HepG2 (cell line): ENCODE results near the gene CDC23. TPM values are rescaled to one million over a fixed set of nuclear protein-coding genes. Genes with fewer than 3 reads are reported as not detected.
A peak's percentile ranks its signal among the peaks of the same experiment; 100 is the strongest.

ENCODE experiments used
- ATAC-seq: fragments of 200-7000 bp; cut with Tn5 transposase; 3 replicates; pipeline ENCODE4 v1.9.1; 2020; ENCODE audit warnings: mild to moderate bottlenecking, moderate library complexity
- BruUV-seq: library from RNA; stranded (reverse); fragments of 400-500 nt; replicated peaks from 2 replicates; lab custom pipeline; 2021; lab: Mats Ljungman, UMichigan
- CTCF ChIA-PET: fragments of 300-600 bp; formaldehyde crosslinking; extraction: SDS; loops from one replicate; lab custom pipeline; 2021; ENCODE audit warnings: low total read pairs, inconsistent platforms, low intra/inter-chr PET ratio; lab: Yijun Ruan, JAX
- POLR2A ChIA-PET: fragments of 350-600 bp; sonication (Branson Sonifier 250); formaldehyde crosslinking; loops from one replicate; lab custom pipeline; 2020; ENCODE audit warnings: antibody characterized with exemption, inconsistent platforms; lab: Yijun Ruan, JAX
- DNase-seq: peaks from one replicate; pipeline ENCODE4 v3.0.0-alpha.2; 2015; ENCODE audit warnings: low spot score
- FAIRE-seq: peaks from 3 replicates; lab custom pipeline; 2011; peaks lifted over from hg19 to GRCh38; lab: Jason Lieb, UNC
- H2AFZ ChIP-seq: one replicate; pipeline ENCODE4 v1.6.1; 2011; ENCODE audit warnings: low read length, inconsistent platforms
- H3K27ac ChIP-seq: fragments of 300-600 bp; 3 replicates; pipeline ENCODE4 v1.8.0; 2011; ENCODE audit warnings: mixed run types, mild to moderate bottlenecking, mixed read lengths, low read length, inconsistent platforms; ENCODE audit not compliant: insufficient read depth; ENCODE audit errors: extremely low read length
- H3K27me3 ChIP-seq, 2 experiments: fragments of 200-600 bp in 1 of 2; 2 replicates in 1 of 2; 3 replicates in 1 of 2; pipeline versions ENCODE4 v1.6.0 to v1.8.0; 2011; ENCODE audit warnings: low read length in 2 of 2, mild to moderate bottlenecking in 2 of 2, moderate library complexity in 2 of 2, inconsistent platforms in 1 of 2; ENCODE audit not compliant: insufficient read depth in 2 of 2, control insufficient read depth in 1 of 2
- H3K36me3 ChIP-seq, 2 experiments: fragments of 200-600 bp in 1 of 2; replicated peaks in 1 of 2; 2 replicates in 1 of 2; 3 replicates in 1 of 2; pipeline versions ENCODE4 v1.5.1 to v1.8.0; 2011; ENCODE audit warnings: low read length in 2 of 2, inconsistent platforms in 1 of 2; ENCODE audit not compliant: insufficient read depth in 2 of 2, control insufficient read depth in 1 of 2
- H3K4me1 ChIP-seq: 2 replicates; pipeline ENCODE4 v1.5.1; 2012; ENCODE audit warnings: low read length, inconsistent platforms; ENCODE audit not compliant: insufficient read depth
- H3K4me2 ChIP-seq: 2 replicates; pipeline ENCODE4 v1.6.0; 2011; ENCODE audit warnings: low read depth, low read length, inconsistent platforms
- H3K4me3 ChIP-seq, 3 experiments: fragments of 200-600 bp in 1 of 3; sonication (generic), shearing (Covaris generic) in 1 of 3; replicated peaks in 1 of 3; 2 replicates each; pipeline ENCODE4 v1.5.1; 2011 to 2016; ENCODE audit warnings: low read length in 3 of 3, inconsistent platforms in 2 of 3, low read depth in 2 of 3, mild to moderate bottlenecking in 2 of 3, control low read depth in 1 of 3, mixed read lengths in 1 of 3; ENCODE audit not compliant: insufficient read depth in 1 of 3
- H3K79me2 ChIP-seq: one replicate; pipeline ENCODE4 v1.6.1; 2011; ENCODE audit warnings: low read length, inconsistent platforms; ENCODE audit not compliant: insufficient read depth
- H3K9ac ChIP-seq: 2 replicates; pipeline ENCODE4 v1.6.0; 2011; ENCODE audit warnings: mild to moderate bottlenecking, low read depth, low read length, inconsistent platforms; ENCODE audit not compliant: insufficient read depth
- H3K9me3 ChIP-seq: 2 replicates; pipeline ENCODE4 v1.5.1; 2012; ENCODE audit warnings: mild to moderate bottlenecking, low read length
- H4K20me1 ChIP-seq: 2 replicates; pipeline ENCODE4 v1.6.0; 2011; ENCODE audit warnings: inconsistent platforms, mild to moderate bottlenecking, low read length, moderate library complexity; ENCODE audit not compliant: insufficient read depth
- ATF3 ChIP-seq: sonication (generic); formaldehyde crosslinking; IDR thresholded peaks from 2 replicates; pipeline ENCODE4 v1.4.0; 2020; ENCODE audit warnings: missing genetic modification reagents
- ATF6 ChIP-seq: sonication (generic); formaldehyde crosslinking; conservative IDR thresholded peaks from 2 replicates; pipeline ENCODE4 v1.4.0; 2020; ENCODE audit warnings: missing genetic modification reagents
- FOSL1 ChIP-seq: sonication (generic); formaldehyde crosslinking; IDR thresholded peaks from 2 replicates; pipeline ENCODE4 v1.9.0; 2021; ENCODE audit warnings: missing genetic modification reagents, borderline replicate concordance
- HES4 ChIP-seq: sonication (generic); formaldehyde crosslinking; IDR thresholded peaks from 2 replicates; pipeline ENCODE4 v1.9.0; 2021; ENCODE audit warnings: mild to moderate bottlenecking, missing genetic modification reagents, borderline replicate concordance
- JDP2 ChIP-seq: sonication (generic); formaldehyde crosslinking; IDR thresholded peaks from 2 replicates; pipeline ENCODE4 v1.8.1; 2022; ENCODE audit warnings: missing genetic modification reagents, borderline replicate concordance
- KLF11 ChIP-seq: IDR thresholded peaks from 2 replicates; pipeline ENCODE4 v1.6.1; 2016; ENCODE audit warnings: missing compliant biosample characterization
- MAZ ChIP-seq, 2 experiments: sonication (generic) in 1 of 2; formaldehyde crosslinking in 1 of 2; IDR thresholded peaks; 2 replicates each; pipeline versions ENCODE4 v1.5.0 to v1.6.1; 2012 to 2020; ENCODE audit warnings: low read depth in 2 of 2, mild to moderate bottlenecking in 2 of 2, borderline replicate concordance in 1 of 2, improper control_type of control experiment in 1 of 2, low read length in 1 of 2, missing genetic modification reagents in 1 of 2, moderate library complexity in 1 of 2
- MED13 ChIP-seq: sonication (generic); formaldehyde crosslinking; IDR thresholded peaks from 2 replicates; pipeline ENCODE4 v1.5.0; 2020; ENCODE audit warnings: missing genetic modification reagents
- MXD1 ChIP-seq: sonication (generic); formaldehyde crosslinking; IDR thresholded peaks from 2 replicates; pipeline ENCODE4 v1.4.0; 2020; ENCODE audit warnings: mild to moderate bottlenecking, missing genetic modification reagents
- PBX3 ChIP-seq: sonication (generic); formaldehyde crosslinking; IDR thresholded peaks from 2 replicates; pipeline ENCODE4 v1.8.1; 2023; ENCODE audit warnings: missing genetic modification reagents, inconsistent platforms, borderline replicate concordance
- POGK ChIP-seq: sonication (generic); formaldehyde crosslinking; conservative IDR thresholded peaks from 2 replicates; pipeline ENCODE4 v1.8.0; 2022; ENCODE audit warnings: mild to moderate bottlenecking, moderate library complexity, missing genetic modification reagents
- SNRNP70 ChIP-seq: fragments of 200-400 bp; formaldehyde crosslinking; IDR thresholded peaks from 2 replicates; pipeline ENCODE4 v1.6.1; 2017; ENCODE audit warnings: mild to moderate bottlenecking, low read depth, low read length, moderate library complexity
- SPEN ChIP-seq: sonication (generic); formaldehyde crosslinking; IDR thresholded peaks from 2 replicates; pipeline ENCODE4 v1.5.1; 2020; ENCODE audit warnings: low read depth, mild to moderate bottlenecking, missing genetic modification reagents
- ZNF800 ChIP-seq: sonication (generic); formaldehyde crosslinking; IDR thresholded peaks from 2 replicates; pipeline ENCODE4 v1.4.0; 2020; ENCODE audit warnings: missing genetic modification reagents
- whole genome bisulfite sequencing: methylation state at CpG from one replicate; pipeline ENCODE4 v1.1.6; 2017; ENCODE audit warnings: low lambda C conversion rate; 5-methylcytosine and 5-hydroxymethylcytosine counted together
- in situ Hi-C: cut with HindIII; loops from 2 replicates; pipeline ENCODE4 v1.10.0; 2017; ENCODE audit warnings: low pct_unique_long_range_greater_than_20kb; ENCODE audit not compliant: extremely low pct_ligation_motif_present
- intact Hi-C: fragments of 100-400 bp; cut with micrococcal nuclease; formaldehyde crosslinking; loops from one replicate; pipeline ENCODE4 v1.10.0; 2022; ENCODE audit not compliant: unreplicated experiment
- polyA plus RNA-seq, 8 experiments: library from polyadenylated mRNA; depleted of rRNA in 3 of 8; stranded (reverse) in 7 of 8; unstranded in 1 of 8; fragments of >200 nt; fragmentation: Illumina TruSeq in 4 of 8; extraction: Trizol in 4 of 8; gene quantifications; 2 replicates each; pipeline versions ENCODE4 v1.2.1 to v1.2.3, GENCODE V29; 2011 to 2016; ENCODE audit warnings: low read depth in 4 of 8, missing spikeins in 1 of 8, mixed read lengths in 1 of 8; ENCODE audit not compliant: insufficient read depth in 1 of 8
- total RNA-seq, 5 experiments: library from RNA; depleted of rRNA; stranded (reverse); fragments of >200 nt; fragmentation: Illumina TruSeq; extraction: Trizol; gene quantifications; 2 replicates each; pipeline ENCODE4 v1.2.3, GENCODE V29; 2016; ENCODE audit warnings: low read depth in 1 of 5

The CDC23 gene
- total and polyA plus RNA-seq, 2 of the 13 experiments (the other 11 are each of a cell fraction or from before 2014, with no cell fraction given) = 38.3 to 47.7 TPM

- Histone ChIP-seq H3K4me2 (peak overlapping the region; percentile 94), H3K27me3 (no peaks in the 10 kb centered on the region; a peak in 1 of 5 replicates), H3K27ac (peak overlapping the region; percentile 96), H3K36me3 (peaks cover 17 to 40% of the 10 kb centered on the region in 2 experiments), H4K20me1 (no peaks in the 10 kb centered on the region), H2AFZ (no peak overlapping the region), H3K9ac (peak overlapping the region; percentile 83), H3K9me3 (no peaks in the 10 kb centered on the region), H3K79me2 (peaks cover 37% of the 10 kb centered on the region), H3K4me1 (peaks cover 36% of the 10 kb centered on the region), H3K4me3 (peak overlapping the region; percentile 63 to 92 (median 87))
- intact Hi-C loops = loop anchor here (5.0 kb wide), 1 partner anchor 173 kb away; the partner anchor contains the start of gene KDM3B
- in situ Hi-C loops = loop anchor here (25.0 kb wide), 1 partner anchor 233 kb away; no protein-coding TSS in a partner anchor
- FAIRE-seq = no peak
- ATAC-seq = peak; percentile 20
- WGBS = 1% methylated on average over 23 of the region's 23 CpGs
- ChIA-PET CTCF (interaction anchor here (2.1 kb wide), 1 partner anchor 104 kb away, joined by 18 read pairs; no protein-coding TSS in a partner anchor), POLR2A (interaction anchor here (0.6 to 2.8 kb wide), 5 partner anchors 16 to 173 kb away, joined by 3 to 9 read pairs (median 5); partner anchors contain the start of genes CDC23, CDC25C and KDM3B)
- peak; percentile 8 for DNase-seq
- TSS peak; percentile 77 for BruUV-seq
- no peak for TF ChIP-seq ATF3
- TF ChIP-seq SPEN (CRISPR knock-in tag) = no peak
- TF ChIP-seq FOSL1 (CRISPR knock-in tag) = no peak
- peak; percentile 40; the same call in 1 of the 2 replicates for TF ChIP-seq MXD1 (CRISPR knock-in tag)
- TF ChIP-seq ZNF800 = no peak
- TF ChIP-seq SNRNP70 = no peak
- no peak for TF ChIP-seq KLF11 (CRISPR knock-in tag)
- TF ChIP-seq MAZ (IDR thresholded peaks at IDR 0.05; ENCODE audit: borderline replicate concordance, low read depth, low read length) = no peak
- no peak for TF ChIP-seq MAZ (CRISPR knock-in tag; IDR thresholded peaks at IDR 0.05; ENCODE audit: low read depth)
- no peak for TF ChIP-seq PBX3
- TF ChIP-seq JDP2 (CRISPR knock-in tag) = no peak
- TF ChIP-seq POGK (CRISPR knock-in tag) = no peak
- TF ChIP-seq HES4 (CRISPR knock-in tag) = no peak
- TF ChIP-seq MED13 (CRISPR knock-in tag) = no peak
- no peak for TF ChIP-seq ATF6
Measured at GRCh38 chr5:138179277-138179857, 33.8 kb downstream of the CDC23 start.
